Keratinocyte (primary cell): ENCODE results near the gene PRSS33. TPM values are rescaled to one million over a fixed set of nuclear protein-coding genes. Genes with fewer than 3 reads are reported as not detected.

Experiments used
- DNase-seq: peaks from one replicate; pipeline ENCODE4 v3.0.0-alpha.2; 2011; ENCODE audit warnings: low read depth, missing footprints, low spot score
- FAIRE-seq: peaks from 2 replicates; lab custom pipeline; 2011; peaks lifted over from hg19 to GRCh38; lab: Jason Lieb, UNC
- H2AFZ ChIP-seq: 2 replicates; pipeline ENCODE4 v1.6.0; 2012; ENCODE audit warnings: low read length, control low read depth, inconsistent platforms; ENCODE audit not compliant: control insufficient read depth
- H3K27ac ChIP-seq: 2 replicates; pipeline ENCODE4 v1.5.1; 2011; ENCODE audit warnings: low read length; ENCODE audit not compliant: control insufficient read depth, insufficient read depth
- H3K27me3 ChIP-seq: 3 replicates; pipeline ENCODE4 v1.6.0; 2011; ENCODE audit warnings: low read length; ENCODE audit not compliant: control insufficient read depth, insufficient read depth; ENCODE audit errors: extremely low read depth
- H3K36me3 ChIP-seq, 2 experiments: 2 replicates in 1 of 2; 3 replicates in 1 of 2; pipeline ENCODE4 v1.5.1; 2011; ENCODE audit warnings: low read length in 2 of 2, mild to moderate bottlenecking in 1 of 2; ENCODE audit not compliant: control insufficient read depth in 2 of 2, insufficient read depth in 2 of 2; ENCODE audit errors: extremely low read depth in 1 of 2
- H3K4me1 ChIP-seq: 3 replicates; pipeline ENCODE4 v1.5.1; 2011; ENCODE audit warnings: low read length; ENCODE audit not compliant: control insufficient read depth, insufficient read depth; ENCODE audit errors: extremely low read depth
- H3K4me2 ChIP-seq: 3 replicates; pipeline ENCODE4 v1.6.0; 2011; ENCODE audit warnings: low read depth, low read length; ENCODE audit not compliant: control insufficient read depth, insufficient read depth; ENCODE audit errors: extremely low read depth
- H3K4me3 ChIP-seq, 3 experiments: fragments of 200-600 bp in 1 of 3; sonication (generic) in 1 of 3; 2 replicates in 2 of 3; 3 replicates in 1 of 3; pipeline ENCODE4 v1.5.1; 2011 to 2016; ENCODE audit warnings: low read length in 3 of 3, mild to moderate bottlenecking in 3 of 3, control low read depth in 2 of 3, inconsistent platforms in 1 of 3, low read depth in 1 of 3, mixed read lengths in 1 of 3, mixed run types in 1 of 3, moderate library complexity in 1 of 3; ENCODE audit not compliant: control insufficient read depth in 2 of 3, insufficient read depth in 2 of 3; ENCODE audit errors: extremely low read depth in 1 of 3
- H3K79me2 ChIP-seq: 2 replicates; pipeline ENCODE4 v1.6.0; 2012; ENCODE audit warnings: low read length; ENCODE audit not compliant: control insufficient read depth, insufficient read depth
- H3K9ac ChIP-seq: 3 replicates; pipeline ENCODE4 v1.6.0; 2011; ENCODE audit warnings: low read length; ENCODE audit not compliant: control insufficient read depth, insufficient read depth; ENCODE audit errors: extremely low read depth
- H3K9me1 ChIP-seq: 3 replicates; pipeline ENCODE4 v1.6.0; 2011; ENCODE audit warnings: low read length; ENCODE audit not compliant: control insufficient read depth, insufficient read depth; ENCODE audit errors: extremely low read depth
- H3K9me3 ChIP-seq: 2 replicates; pipeline ENCODE4 v1.5.1; 2012; ENCODE audit warnings: low read depth, low read length; ENCODE audit not compliant: control insufficient read depth
- H4K20me1 ChIP-seq: 3 replicates; pipeline ENCODE4 v1.6.0; 2011; ENCODE audit warnings: low read length; ENCODE audit not compliant: control insufficient read depth, insufficient read depth; ENCODE audit errors: extremely low read depth
- EZH2 ChIP-seq: IDR thresholded peaks from one replicate; pipeline ENCODE4 v1.6.1; 2012; ENCODE audit warnings: inconsistent platforms, mild to moderate bottlenecking, low read length, moderate library complexity
- dilution Hi-C: fragments of 300-500 bp; cut with MboI; formaldehyde crosslinking; loops from one replicate; pipeline ENCODE4 v1.7.0; 2020; ENCODE audit warnings: low sequenced_read_pairs; ENCODE audit not compliant: extremely low pct_ligation_motif_present
- polyA plus RNA-seq, 5 experiments: library from polyadenylated mRNA; depleted of rRNA in 3 of 5; stranded (reverse) in 3 of 5; stranded (forward) in 1 of 5; unstranded in 1 of 5; fragments of >200 nt; gene quantifications; 1 replicate in 1 of 5; 2 replicates in 3 of 5; 3 replicates in 1 of 5; pipeline versions ENCODE4 v1.2.1 to v1.2.3, GENCODE V29; 2011 to 2012; ENCODE audit warnings: missing spikeins in 2 of 5, low read depth in 1 of 5, low replicate concordance in 1 of 5
- TF ChIP-seq, protein P1 (sequence below), 3 experiments: IDR thresholded peaks in 1 of 3; conservative IDR thresholded peaks in 1 of 3; optimal IDR thresholded peaks in 1 of 3; 2 replicates in 2 of 3; 3 replicates in 1 of 3; pipeline versions ENCODE3 to v1.5.1; 2011; ENCODE audit warnings: low read length in 3 of 3, mild to moderate bottlenecking in 3 of 3, moderate library complexity in 2 of 3, control low read depth in 1 of 3, inconsistent platforms in 1 of 3; ENCODE audit not compliant: insufficient read depth in 2 of 3; ENCODE audit errors: extremely low read depth in 1 of 3

Gene PRSS33
- polyA plus RNA-seq, 1 donor (not counting 4 experiments of a cell fraction or from before 2014, with no cell fraction given) = not detected

DNA sequence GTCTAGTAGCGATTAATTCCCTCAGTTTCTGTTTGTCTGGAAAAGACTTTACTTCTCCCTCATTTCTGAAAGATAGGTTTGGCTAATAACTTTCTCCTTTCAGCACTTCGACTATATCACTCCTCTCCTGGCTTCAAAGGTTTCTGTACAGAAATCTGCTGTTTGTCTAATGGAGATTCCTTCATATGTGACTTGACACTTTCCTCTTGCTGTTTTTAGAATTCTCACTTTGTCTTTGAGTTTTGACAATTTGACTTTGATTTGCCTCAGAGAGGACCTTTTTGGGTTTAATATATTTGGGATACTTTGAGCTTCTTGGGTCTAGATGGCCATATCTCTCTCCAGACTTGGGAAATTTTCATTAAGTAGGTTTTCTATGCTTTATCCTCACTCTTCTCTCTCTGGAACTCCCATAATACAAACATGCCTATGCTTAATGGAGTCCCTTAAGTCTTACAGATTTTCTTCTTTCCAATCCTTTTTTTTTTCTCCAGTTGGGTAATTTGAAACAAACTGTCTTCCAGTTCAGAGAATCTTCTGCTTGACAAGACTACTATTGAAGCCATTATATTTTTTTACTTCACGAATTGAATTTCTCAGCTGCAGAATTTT lies 21.9 kb upstream of the PRSS33 start:
- Histone ChIP-seq H3K27ac (no peak overlapping the region), H2AFZ (no peak overlapping the region), H3K36me3 (no peaks in the 10 kb centered on the region), H3K4me2 (no peak overlapping the region), H3K9me1 (no peaks in the 10 kb centered on the region), H3K4me3 (no peak overlapping the region), H3K9me3 (peaks cover 6% of the 10 kb centered on the region), H3K79me2 (no peaks in the 10 kb centered on the region), H3K4me1 (peaks cover 6% of the 10 kb centered on the region), H3K9ac (no peak overlapping the region), H3K27me3 (peaks cover 35% of the 10 kb centered on the region), H4K20me1 (no peaks in the 10 kb centered on the region)
- dilution Hi-C loops = no loop called here
- DNase-seq = no peak
- FAIRE-seq = no peak
- TF ChIP-seq, protein P1, sequence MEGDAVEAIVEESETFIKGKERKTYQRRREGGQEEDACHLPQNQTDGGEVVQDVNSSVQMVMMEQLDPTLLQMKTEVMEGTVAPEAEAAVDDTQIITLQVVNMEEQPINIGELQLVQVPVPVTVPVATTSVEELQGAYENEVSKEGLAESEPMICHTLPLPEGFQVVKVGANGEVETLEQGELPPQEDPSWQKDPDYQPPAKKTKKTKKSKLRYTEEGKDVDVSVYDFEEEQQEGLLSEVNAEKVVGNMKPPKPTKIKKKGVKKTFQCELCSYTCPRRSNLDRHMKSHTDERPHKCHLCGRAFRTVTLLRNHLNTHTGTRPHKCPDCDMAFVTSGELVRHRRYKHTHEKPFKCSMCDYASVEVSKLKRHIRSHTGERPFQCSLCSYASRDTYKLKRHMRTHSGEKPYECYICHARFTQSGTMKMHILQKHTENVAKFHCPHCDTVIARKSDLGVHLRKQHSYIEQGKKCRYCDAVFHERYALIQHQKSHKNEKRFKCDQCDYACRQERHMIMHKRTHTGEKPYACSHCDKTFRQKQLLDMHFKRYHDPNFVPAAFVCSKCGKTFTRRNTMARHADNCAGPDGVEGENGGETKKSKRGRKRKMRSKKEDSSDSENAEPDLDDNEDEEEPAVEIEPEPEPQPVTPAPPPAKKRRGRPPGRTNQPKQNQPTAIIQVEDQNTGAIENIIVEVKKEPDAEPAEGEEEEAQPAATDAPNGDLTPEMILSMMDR (optimal IDR thresholded peaks at IDR 0.05 in 1 of 3, IDR thresholded peaks at IDR 0.05 in 1 of 3, conservative IDR thresholded peaks at IDR 0.05 in 1 of 3; ENCODE audit: extremely low read depth in 1 of 3, insufficient read depth in 2 of 3, low read length in 3 of 3) = no peak
- no peak for TF ChIP-seq EZH2

DNA sequence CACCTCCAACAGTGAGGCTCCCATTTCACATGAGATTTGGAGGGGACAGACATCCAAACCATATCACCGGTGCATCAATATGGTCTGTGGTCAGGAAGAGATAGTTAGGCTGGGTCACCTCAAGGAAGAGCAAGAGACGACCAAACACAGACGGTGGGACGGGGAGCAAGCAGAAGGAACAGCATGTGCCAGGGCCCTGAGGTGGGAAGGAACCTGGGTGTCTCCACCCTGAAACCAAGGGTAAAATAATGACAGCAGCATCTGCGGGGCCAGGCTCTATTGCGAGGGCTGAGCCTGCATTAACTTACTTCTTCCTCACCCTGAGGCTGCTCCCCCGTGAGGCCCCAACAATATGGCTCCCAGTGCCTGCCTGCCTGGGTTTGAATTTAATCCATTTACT lies 20.8 kb upstream of the PRSS33 start:
- Histone ChIP-seq H3K27me3 (peaks cover 35% of the 10 kb centered on the region), H3K9ac (no peak overlapping the region), H3K4me2 (no peak overlapping the region), H3K9me1 (no peaks in the 10 kb centered on the region), H3K79me2 (no peaks in the 10 kb centered on the region), H3K27ac (no peak overlapping the region), H2AFZ (no peak overlapping the region), H3K36me3 (no peaks in the 10 kb centered on the region), H3K4me1 (peaks cover 6% of the 10 kb centered on the region), H3K9me3 (peaks cover 10% of the 10 kb centered on the region), H4K20me1 (no peaks in the 10 kb centered on the region), H3K4me3 (no peak overlapping the region)
- TF ChIP-seq, protein P1 (optimal IDR thresholded peaks at IDR 0.05 in 1 of 3, IDR thresholded peaks at IDR 0.05 in 1 of 3, conservative IDR thresholded peaks at IDR 0.05 in 1 of 3; ENCODE audit: extremely low read depth in 1 of 3, insufficient read depth in 2 of 3, low read length in 3 of 3) = no peak
- no peak for TF ChIP-seq EZH2
- FAIRE-seq = no peak
- DNase-seq = no peak
- dilution Hi-C loops = no loop called here
